Pancreas (tissue), 10 donors: ENCODE data around the gene MRPL28. TPM values are rescaled to one million over a fixed set of nuclear protein-coding genes. Genes with fewer than 3 reads are reported as not detected.
"Not testable (repeated sequence)": the region's sequence is repeated elsewhere in the genome, so short reads cannot be mapped to it uniquely, and the experiment has no call there.

ENCODE experiments used
- ATAC-seq, 4 donors: fragments of 200-7000 bp; cut with Tn5 transposase; one replicate each; pipeline versions ENCODE4 v1.8.0 to v1.9.1; 2020; ENCODE audit warnings: mild to moderate bottlenecking in 4 of 4, moderate library complexity in 4 of 4
- DNase-seq, 6 donors: peaks; one replicate each; pipeline ENCODE4 v3.0.0-alpha.2; 2020
- FAIRE-seq: peaks from 2 replicates; lab custom pipeline; 2012; peaks lifted over from hg19 to GRCh38; lab: Jason Lieb, UNC
- H3K27ac ChIP-seq, 4 donors: fragments of 200-600 bp; sonication (generic); 1 replicate in 3 of 4; 2 replicates in 1 of 4; pipeline versions ENCODE4 v1.5.0 to v1.8.0; 2020
- H3K27me3 ChIP-seq, 4 donors: fragments of 200-600 bp; one replicate each; pipeline ENCODE4 v1.8.0; 2021
- H3K36me3 ChIP-seq, 3 donors: fragments of 200-600 bp; sonication (generic) in 1 of 3; one replicate each; pipeline versions ENCODE4 v1.5.0 to v1.8.0; 2020 to 2021
- H3K4me1 ChIP-seq, 3 donors: fragments of 200-600 bp; one replicate each; pipeline ENCODE4 v1.8.0; 2021
- H3K4me3 ChIP-seq, 4 donors: fragments of 200-600 bp; sonication (generic) in 2 of 4; one replicate each; pipeline versions ENCODE4 v1.5.0 to v1.8.0; 2020 to 2021
- H3K9me3 ChIP-seq, 4 donors: fragments of 200-600 bp; one replicate each; pipeline ENCODE4 v1.8.0; 2021
- WGBS, 2 donors: extraction: QIAGEN DNeasy Blood & Tissue Kit; methylation state at CpG; one replicate each; pipeline ENCODE4 v1.1.7; 2013; 5-methylcytosine and 5-hydroxymethylcytosine counted together
- intact Hi-C, 3 donors: fragments of 100-400 bp; cut with DNase I; formaldehyde crosslinking; loops; one replicate each; pipeline versions ENCODE4 v1.11.1 to v1.14.2; 2022
- polyA plus RNA-seq, 2 donors: library from polyadenylated mRNA; stranded (reverse); fragments of 200-250 nt; gene quantifications; one replicate each; pipeline ENCODE4 v1.2.3, GENCODE V29; 2013
- total RNA-seq, 6 donors: library from RNA; stranded (reverse); fragmentation: NEBNext Ultra II Directional in 4 of 6; extraction: Animal tissue kit (Norgen Biotek cat#: 25700) in 4 of 6; gene quantifications; one replicate each; pipeline versions ENCODE4 v1.2.1 to v1.2.4, GENCODE V29; 2021 to 2023
- TF ChIP-seq, protein P1 (sequence below), 4 donors: fragments of 200-600 bp; sonication (generic) in 3 of 4; IDR thresholded peaks; one replicate each; pipeline versions ENCODE4 v1.5.0 to v1.8.0; 2021; ENCODE audit warnings: antibody characterized with exemption in 4 of 4
- donor health status: healthy with polysubstance abuse.
- donor health status: DM: no; HTN: no; CAD: no; lungs with moderate emphysema.
- donor health status: DM: no; HTN: no; CAD: no.
- donor health status: control.
- donor health status: control.
- donor health status: Bipolar disorder and iron deficiency.
- donor health status: DM: yes; HTN: yes; CAD: no.
- donor health status: DM: no; HTN: no; CAD: no.
- donor health status: DM: no; HTN: no; CAD: no.
- donor health status: DM: yes; HTN: yes; CAD: no.

MRPL28 gene
- total and polyA plus RNA-seq, 8 donors, result 9.2 to 65.4 (median 20.5) TPM

DNA sequence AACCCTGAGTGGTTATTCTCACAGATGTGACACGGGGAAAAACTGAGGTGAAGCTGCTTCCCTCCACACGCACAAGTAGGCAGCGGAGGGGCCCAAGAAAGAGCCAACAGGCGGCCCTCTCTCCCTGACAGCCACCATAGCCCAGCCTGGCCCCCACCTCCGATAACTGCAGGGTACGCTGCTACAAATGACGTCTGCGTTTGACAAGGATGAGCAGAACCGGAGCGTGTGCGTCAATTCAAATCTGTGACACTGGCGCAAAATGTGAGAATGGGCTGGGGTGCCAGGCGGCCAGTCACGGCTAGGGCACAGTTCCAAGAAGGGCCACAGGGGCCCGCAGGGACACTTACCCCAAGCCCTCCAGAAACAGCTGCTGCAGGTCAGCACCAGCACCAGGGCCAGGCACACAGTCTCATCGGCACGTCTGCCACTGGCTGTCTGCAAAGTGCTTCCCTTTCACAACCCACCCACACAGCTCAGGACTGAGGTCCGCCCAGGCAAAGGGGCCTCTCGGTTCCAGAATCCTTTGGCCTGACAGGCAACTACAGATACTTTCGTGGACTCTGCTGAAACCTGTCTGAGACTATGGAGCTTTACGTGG, 32.3 kb downstream of the MRPL28 start:
- no peak overlapping the region for H3K4me3 ChIP-seq
- DNase-seq (no peak), FAIRE-seq (no peak), ATAC-seq (no peak)
- H3K27me3 ChIP-seq, result no peaks in the 10 kb centered on the region
- 87 to 88% methylated on average over 21 of the region's 21 CpGs for WGBS, 2 donors
- H3K36me3 ChIP-seq, result no peaks in the 10 kb centered on the region
- H3K4me1 ChIP-seq, result no peaks in the 10 kb centered on the region
- TF ChIP-seq, protein P1, sequence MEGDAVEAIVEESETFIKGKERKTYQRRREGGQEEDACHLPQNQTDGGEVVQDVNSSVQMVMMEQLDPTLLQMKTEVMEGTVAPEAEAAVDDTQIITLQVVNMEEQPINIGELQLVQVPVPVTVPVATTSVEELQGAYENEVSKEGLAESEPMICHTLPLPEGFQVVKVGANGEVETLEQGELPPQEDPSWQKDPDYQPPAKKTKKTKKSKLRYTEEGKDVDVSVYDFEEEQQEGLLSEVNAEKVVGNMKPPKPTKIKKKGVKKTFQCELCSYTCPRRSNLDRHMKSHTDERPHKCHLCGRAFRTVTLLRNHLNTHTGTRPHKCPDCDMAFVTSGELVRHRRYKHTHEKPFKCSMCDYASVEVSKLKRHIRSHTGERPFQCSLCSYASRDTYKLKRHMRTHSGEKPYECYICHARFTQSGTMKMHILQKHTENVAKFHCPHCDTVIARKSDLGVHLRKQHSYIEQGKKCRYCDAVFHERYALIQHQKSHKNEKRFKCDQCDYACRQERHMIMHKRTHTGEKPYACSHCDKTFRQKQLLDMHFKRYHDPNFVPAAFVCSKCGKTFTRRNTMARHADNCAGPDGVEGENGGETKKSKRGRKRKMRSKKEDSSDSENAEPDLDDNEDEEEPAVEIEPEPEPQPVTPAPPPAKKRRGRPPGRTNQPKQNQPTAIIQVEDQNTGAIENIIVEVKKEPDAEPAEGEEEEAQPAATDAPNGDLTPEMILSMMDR (IDR thresholded peaks at IDR 0.05), result no peak
- intact Hi-C loops, result no loop called here
- no peaks in the 10 kb centered on the region for H3K9me3 ChIP-seq
- H3K27ac ChIP-seq, result no peak overlapping the region

DNA sequence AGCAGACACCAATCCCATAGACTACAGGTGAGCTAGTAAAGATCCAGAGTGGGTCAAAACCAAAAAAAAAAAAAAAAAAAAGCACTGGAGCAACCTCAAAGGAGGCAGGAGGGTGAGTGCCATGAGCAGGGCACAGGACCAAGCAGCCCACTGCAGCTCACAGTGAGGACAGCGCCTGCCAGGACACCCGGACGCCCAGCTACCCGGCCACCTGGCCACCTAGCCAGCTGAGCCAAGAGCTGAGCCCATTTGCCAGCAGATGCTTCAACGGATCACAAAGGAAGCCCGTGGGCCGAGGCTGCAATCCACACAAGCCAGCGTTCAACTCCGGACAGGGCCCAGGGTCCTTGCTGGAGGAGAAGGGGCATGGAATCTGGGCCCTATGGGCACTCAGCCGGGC, 32.9 kb downstream of the MRPL28 start:
- intact Hi-C loops, result no loop called here

DNA sequence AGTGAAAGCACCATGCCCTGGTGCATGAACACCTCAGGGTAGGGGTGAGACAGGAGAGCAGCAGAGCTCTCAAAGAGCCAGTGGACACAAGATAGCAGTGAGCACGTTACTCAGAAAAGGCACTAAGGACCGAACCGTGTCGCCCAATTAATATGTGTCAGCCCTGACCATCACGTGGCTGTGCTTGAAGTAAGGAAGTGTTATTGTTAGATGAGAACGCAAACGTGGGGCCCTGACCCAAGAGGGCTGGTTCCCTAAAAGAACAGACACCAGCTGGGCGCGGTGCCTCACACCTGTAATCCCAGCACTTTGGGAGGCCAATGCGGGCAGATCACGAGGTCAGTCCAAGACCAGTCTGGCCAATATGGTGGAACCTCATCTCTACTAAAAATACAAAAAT, 34.1 kb downstream of the MRPL28 start:
- Histone ChIP-seq H3K27me3 (no peaks in the 10 kb centered on the region), H3K36me3 (no peaks in the 10 kb centered on the region), H3K27ac (no peak overlapping the region), H3K9me3 (no peaks in the 10 kb centered on the region), H3K4me1 (no peaks in the 10 kb centered on the region), H3K4me3 (no peak overlapping the region)
- intact Hi-C loops, result no loop called here
- FAIRE-seq, result no peak
- TF ChIP-seq, protein P1 (IDR thresholded peaks at IDR 0.05), result no peak
- ATAC-seq, result no peak
- WGBS, 2 donors, result 90 to 92% methylated on average over 11 of the region's 11 CpGs
- no peak for DNase-seq

More for the DNA sequence above, 32.9 kb downstream of the MRPL28 start:
- FAIRE-seq, result no peak
- TF ChIP-seq, protein P1 (IDR thresholded peaks at IDR 0.05), result no peak
- H3K4me3 ChIP-seq, result no peak overlapping the region
- no peak overlapping the region for H3K27ac ChIP-seq
- ATAC-seq, result peak in 1 of 4 donors; percentile 30
- DNase-seq, result no peak
- H3K9me3 ChIP-seq, result no peaks in the 10 kb centered on the region
- H3K4me1 ChIP-seq, result no peaks in the 10 kb centered on the region
- H3K36me3 ChIP-seq, result no peaks in the 10 kb centered on the region
- no peaks in the 10 kb centered on the region for H3K27me3 ChIP-seq
- 69 to 70% methylated on average over 10 of the region's 10 CpGs for WGBS, 2 donors

DNA sequence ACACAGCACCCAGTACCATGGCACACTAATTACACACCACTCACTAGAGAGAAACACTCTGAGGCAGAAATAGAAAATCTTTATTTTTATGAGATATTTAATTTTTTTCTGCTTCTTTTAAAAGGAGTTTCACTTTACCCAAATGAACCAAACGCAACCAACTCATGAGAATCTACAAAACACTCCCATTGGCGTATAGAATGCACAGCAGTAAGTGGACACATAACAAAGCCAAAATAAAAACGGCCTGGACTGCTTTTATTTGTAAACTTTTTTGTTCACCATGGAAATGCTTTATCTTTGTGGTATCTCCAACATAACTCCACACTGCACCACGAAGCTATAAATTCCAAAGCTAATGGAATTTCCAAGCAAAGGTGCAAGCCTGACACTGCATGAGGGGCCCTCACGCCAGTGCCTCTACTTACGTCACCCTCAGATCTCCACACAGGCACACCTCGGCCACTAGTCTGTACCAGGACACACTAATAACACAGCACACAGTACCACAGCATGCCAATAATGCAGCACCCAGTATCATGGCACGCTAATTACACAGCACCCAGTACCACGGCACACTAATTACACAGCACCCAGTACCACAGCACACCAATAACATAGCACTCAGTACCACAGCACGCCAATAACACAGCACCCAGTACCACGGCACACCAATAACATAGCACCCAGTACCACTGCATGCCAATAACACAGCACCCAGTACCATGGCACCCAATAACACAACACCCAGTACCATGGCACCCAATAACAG, 35.3 kb downstream of the MRPL28 start:
- DNase-seq, FAIRE-seq, ATAC-seq, H3K27me3 ChIP-seq, H3K4me1 ChIP-seq, H3K27ac ChIP-seq, H3K4me3 ChIP-seq, intact Hi-C loops, H3K36me3 ChIP-seq, H3K9me3 ChIP-seq: not testable (repeated sequence)
- WGBS, 2 donors, result 89 to 91% methylated on average over 11 of the region's 11 CpGs

DNA sequence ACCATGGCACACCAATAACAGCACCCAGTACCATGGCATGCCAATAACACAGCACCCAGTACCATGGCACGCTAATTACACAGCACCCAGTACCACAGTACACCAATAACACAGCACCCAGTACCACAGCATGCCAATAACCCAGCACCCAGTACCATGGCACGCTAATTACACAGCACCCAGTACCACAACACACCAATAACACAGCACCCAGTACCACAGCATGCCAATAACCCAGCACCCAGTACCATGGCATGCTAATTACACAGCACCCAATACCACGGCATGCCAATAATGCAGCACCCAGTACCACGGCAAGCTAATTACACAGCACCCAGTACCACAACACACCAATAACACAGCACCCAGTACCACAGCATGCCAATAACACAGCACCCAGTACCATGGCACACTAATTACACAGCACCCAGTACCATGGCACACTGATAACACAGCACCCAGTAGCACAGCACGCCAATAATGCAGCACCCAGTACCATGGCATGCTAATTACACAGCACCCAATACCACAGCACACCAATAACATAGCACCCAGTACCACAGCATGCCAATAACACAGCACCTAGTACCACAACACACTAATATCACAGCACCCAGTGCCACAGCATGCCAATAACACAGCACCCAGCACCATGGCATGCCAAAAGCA, 36.0 kb downstream of the MRPL28 start:
- intact Hi-C loops, H3K4me3 ChIP-seq, FAIRE-seq, DNase-seq, H3K27me3 ChIP-seq, H3K4me1 ChIP-seq, H3K27ac ChIP-seq, ATAC-seq, H3K9me3 ChIP-seq, H3K36me3 ChIP-seq: not testable (repeated sequence)
- WGBS, 2 donors, result 93 to 100% methylated on average over 5 of the region's 5 CpGs
